Stimulated activated CD8-positive, alpha-beta memory T cell treated with anti-CD3 and anti-CD28 coated beads, Interleukin-4, amount 100 ng/mL, for 48 hours (primary cell): ENCODE results near the gene MIB1.
A peak's percentile ranks its signal among the peaks of the same experiment; 100 is the strongest.
"Not testable (repeated sequence)": the region's sequence is repeated elsewhere in the genome, so short reads cannot be mapped to it uniquely, and the experiment has no call there.

Experiments used
- DNase-seq: peaks from one replicate; pipeline ENCODE4 v3.0.0-alpha.2; 2020

MIB1 gene

DNA sequence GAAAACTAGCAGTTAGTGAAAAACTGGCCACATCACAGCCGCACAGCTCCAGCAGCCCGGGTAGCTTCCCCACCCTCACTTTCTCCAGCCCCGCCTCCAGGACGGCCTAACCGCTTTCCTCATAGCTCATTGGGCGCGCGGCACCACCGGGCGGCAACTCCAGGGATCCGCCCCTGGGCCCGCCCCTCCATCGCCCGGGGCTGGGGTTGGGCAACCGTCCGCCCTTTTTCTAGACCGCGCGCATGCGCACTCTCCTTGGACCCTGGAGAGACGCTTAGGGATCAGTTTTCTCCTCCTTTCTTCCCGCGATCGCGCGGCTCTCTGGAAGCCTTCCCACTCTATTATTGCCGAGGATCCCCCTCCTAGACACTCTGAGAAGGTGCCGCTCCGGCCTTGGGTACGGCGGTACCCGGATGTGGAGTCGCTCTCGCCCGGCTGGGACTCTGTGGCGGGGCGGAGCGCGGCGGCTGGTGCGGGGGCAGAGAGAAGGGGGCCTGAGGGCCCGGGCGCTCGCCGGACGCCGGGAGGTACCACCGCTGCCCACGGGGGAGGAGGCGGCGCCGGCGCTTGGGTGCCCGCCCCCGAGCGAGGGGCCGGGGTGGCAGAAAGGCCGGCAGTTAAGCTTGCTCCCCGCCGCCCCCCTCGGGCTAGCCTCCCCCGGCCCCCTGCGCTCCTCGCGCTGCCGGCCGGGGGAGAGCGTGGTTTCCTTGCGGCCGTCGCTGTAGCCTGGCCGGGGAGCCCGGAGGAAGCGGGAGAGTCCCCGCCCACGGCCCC is at the start of gene MIB1:
Gene MIB1, plus strand, starts transcription at position 255 of the 774 bp plus-strand sequence. CDS start 792 bp downstream, outside the sequence.
- peak; percentile 99 for DNase-seq

- no peak for DNase-seq
Measured at GRCh38 chr18:21693322-21693721, 47.3 kb upstream of the MIB1 start.

DNA sequence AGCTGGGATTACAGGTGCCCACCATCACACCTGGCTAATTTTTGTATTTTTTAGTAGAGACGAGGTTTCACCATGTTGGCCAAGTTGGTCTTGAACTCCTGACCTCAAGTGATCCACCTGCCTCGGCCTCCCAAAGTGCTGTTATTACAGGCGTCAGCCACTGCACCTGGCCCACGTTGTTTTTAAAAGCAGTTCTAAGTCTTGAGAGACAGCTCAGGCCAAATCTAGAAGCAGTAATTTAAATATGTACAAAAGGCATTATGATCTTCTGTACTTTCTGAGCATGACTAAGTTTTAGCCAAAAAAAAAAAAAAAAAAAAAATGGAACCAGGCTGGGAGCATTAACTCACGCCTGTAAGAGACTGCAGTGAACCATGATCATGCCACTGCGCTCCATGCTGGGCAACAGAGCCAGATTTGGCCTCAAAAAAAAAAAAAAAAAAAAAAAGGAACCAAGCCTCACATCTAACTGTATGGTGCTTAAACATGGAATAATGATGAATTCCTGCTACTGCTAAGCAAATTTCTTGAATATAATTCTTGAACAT is 40.0 kb upstream of the MIB1 start:
- DNase-seq, result no peak

- no peak for DNase-seq
Measured at GRCh38 chr18:21701621-21702020, 39.0 kb upstream of the MIB1 start.

GRCh38 chr18:21702602-21703001 is 38.0 kb upstream of the MIB1 start:
- DNase-seq, result no peak

DNA sequence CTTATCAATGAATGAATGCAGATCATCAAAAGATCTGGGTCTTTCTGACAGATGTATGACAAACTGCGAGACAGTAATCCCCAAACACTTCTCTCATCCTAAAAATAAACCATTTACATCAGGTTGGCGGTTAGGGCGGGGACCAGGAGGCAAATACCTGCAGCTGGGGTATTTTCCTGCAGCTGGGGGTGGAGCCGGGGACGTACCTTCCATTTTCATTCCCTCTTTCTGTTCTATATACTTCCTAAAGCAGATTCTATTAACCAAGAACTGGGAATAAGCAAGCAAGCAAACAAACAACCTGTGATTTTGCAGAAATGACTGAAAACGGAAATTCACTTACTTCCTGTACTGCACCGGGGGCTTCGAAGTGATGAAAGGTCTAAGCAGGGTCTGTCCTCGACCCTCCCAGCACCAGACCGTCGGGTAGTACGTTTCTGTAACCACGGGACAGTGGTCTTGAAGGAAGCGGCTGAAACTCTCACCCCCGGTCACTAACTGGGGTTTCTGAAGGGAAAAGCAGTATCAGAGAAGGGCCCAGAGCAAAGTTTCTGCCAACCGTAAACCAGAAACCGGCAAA is 37.3 kb upstream of the MIB1 start:
- peak; percentile 40 for DNase-seq

GRCh38 chr18:21704603-21705364 is 35.8 kb upstream of the MIB1 start, which contains the start of gene ABHD3:
ABHD3 (minus strand) TSS chr18:21704774; CDS start chr18:21704665, 109 bp downstream.
- DNase-seq, result peak; percentile 93

GRCh38 chr18:21706386-21706865 is 34.2 kb upstream of the MIB1 start:
- DNase-seq, result no peak

- DNase-seq, result not testable (repeated sequence)
Measured at GRCh38 chr18:21707130-21707529, 33.5 kb upstream of the MIB1 start.

- no peak for DNase-seq
Measured at GRCh38 chr18:21714474-21714873, 26.1 kb upstream of the MIB1 start.

DNA sequence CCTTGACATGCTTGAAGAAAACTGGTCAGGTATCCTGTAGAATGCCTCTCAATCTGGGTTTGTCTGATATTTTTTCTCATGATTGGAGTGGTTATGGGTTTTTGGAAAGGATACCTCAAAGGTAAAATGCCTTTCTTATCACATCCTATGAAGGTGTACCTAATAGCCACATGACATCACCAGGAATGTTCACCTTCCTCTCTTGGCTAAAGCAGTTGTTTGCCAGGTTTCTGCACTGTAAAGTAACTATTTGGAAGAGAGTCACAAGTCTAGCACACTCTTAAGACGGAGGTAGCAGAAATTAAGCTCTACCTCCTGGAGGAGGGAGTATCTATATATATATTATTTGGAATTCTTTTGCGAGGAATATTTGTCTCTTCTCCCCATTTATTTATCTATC is 17.9 kb upstream of the MIB1 start:
- no peak for DNase-seq

GRCh38 chr18:21725201-21725600 is 15.4 kb upstream of the MIB1 start:
- no peak for DNase-seq

GRCh38 chr18:21727702-21728101 is 12.9 kb upstream of the MIB1 start:
- no peak for DNase-seq

- DNase-seq, result no peak
Measured at GRCh38 chr18:21733011-21733410, 7.6 kb upstream of the MIB1 start.

- peak; percentile 37 for DNase-seq
Measured at GRCh38 chr18:21735452-21736015, 5.1 kb upstream of the MIB1 start.

DNA sequence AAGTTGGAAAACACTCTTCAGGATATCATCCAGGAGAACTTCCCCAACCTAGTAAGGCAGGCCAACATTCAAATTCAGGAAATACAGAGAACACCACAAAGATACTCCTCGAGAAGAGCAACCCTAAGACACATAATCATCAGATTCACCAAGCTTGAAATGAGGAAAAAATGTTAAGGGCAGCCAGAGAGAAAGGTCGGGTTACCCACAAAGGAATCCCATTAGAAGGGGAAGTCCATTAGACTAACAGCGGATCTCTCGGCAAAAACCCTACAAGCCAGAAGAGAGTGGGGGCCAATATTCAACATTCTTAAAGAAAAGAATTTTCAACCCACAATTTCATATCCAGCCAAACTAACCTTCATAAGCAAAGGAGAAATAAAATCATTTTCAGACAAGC is 3.7 kb upstream of the MIB1 start:
- not testable (repeated sequence) for DNase-seq

GRCh38 chr18:21739604-21740537 is 721 bp upstream of the MIB1 start:
- DNase-seq, result no peak

GRCh38 chr18:21741312-21741561 is 645 bp downstream of the MIB1 start:
- no peak for DNase-seq

GRCh38 chr18:21741562-21742314 is 1.1 kb downstream of the MIB1 start:
- peak; percentile 53 for DNase-seq

GRCh38 chr18:21742315-21742687 is 1.7 kb downstream of the MIB1 start:
- DNase-seq, result no peak

- DNase-seq, result no peak
Measured at GRCh38 chr18:21743166-21743832, 2.7 kb downstream of the MIB1 start.
